Stimulated activated CD4-positive, alpha-beta T cell treated with anti-CD3 and anti-CD28 coated beads, Interleukin-2, amount 100 ng/mL, for 4 hours (primary cell): ENCODE results near the gene EGFLAM.

Experiments
- DNase-seq: peaks from one replicate; pipeline ENCODE4 v3.0.0-alpha.2; 2020; ENCODE audit warnings: low read depth

Gene EGFLAM

GRCh38 chr5:38471709-38472108 is 213.3 kb downstream of the EGFLAM start:
- DNase-seq: no peak

GRCh38 chr5:38472541-38472940 is 214.2 kb downstream of the EGFLAM start:
- no peak for DNase-seq

DNA sequence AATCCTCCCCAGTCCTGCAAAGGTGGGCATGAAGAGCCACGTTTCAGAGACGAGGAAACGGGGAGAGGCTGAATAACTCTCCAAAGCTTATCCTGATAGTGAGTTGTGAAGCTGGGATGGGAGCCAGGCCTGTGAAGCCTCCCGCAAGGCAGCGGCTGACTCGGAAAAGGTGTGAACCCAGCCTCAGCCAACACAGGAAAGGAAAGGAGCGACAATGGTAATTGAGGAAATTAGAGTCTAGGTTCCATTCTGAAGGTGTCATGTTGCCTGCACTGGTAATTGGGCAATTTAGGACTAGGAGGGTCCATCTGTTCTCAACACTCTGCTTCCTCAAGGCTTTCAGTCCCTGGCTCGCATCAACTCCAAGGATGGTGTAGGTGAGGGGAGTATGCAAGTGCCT is 214.6 kb downstream of the EGFLAM start:
- no peak for DNase-seq

DNA sequence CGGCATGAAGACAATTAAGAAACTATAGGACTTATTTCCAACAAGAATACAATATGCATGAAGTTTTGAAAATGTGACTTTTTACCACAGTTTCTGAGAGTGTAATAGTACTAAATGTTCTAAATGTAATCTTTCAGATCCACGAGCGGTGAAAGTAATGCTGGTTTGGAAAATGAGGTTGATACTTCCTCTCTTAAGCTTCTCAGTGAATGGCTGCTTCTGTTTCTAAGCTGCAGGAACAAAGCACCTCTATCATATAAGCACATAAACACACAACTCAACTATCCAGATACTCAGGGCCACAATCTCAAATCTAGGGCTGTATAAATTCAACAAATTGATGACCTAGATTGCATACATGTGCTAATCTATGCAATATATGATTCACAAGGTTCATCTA is 219.8 kb downstream of the EGFLAM start:
- DNase-seq: no peak

- DNase-seq: no peak
Observed at GRCh38 chr5:38478878-38479277, 220.5 kb downstream of the EGFLAM start.

DNA sequence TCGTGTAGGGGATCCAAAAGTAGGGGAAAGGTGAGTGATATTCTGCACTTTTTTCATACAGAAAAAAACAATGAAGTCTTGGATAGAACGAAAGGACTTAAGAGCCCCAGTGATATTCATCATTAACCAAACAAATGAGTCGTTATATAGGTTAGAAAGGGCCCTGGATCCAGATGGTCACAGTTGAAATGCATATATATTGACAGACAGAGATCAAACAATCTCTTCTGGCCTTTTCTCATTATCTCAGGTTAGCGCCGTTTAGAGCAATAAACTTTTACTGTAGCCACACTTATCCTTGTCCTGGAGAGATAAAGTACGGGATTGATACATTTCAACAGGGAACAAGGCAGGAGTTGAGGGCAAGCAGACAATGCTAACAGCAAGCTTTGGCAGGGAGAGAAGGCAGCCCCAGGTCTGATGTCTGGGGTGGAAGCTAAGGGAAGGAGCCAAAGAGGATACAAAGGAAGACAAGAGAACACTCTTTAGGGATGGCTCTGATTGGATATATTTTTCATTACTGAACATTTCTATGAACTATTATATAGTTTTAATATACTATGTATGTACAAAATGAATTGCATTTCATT is 221.1 kb downstream of the EGFLAM start:
- DNase-seq: no peak

- no peak for DNase-seq
Observed at GRCh38 chr5:38483805-38484398, 225.5 kb downstream of the EGFLAM start.

DNA sequence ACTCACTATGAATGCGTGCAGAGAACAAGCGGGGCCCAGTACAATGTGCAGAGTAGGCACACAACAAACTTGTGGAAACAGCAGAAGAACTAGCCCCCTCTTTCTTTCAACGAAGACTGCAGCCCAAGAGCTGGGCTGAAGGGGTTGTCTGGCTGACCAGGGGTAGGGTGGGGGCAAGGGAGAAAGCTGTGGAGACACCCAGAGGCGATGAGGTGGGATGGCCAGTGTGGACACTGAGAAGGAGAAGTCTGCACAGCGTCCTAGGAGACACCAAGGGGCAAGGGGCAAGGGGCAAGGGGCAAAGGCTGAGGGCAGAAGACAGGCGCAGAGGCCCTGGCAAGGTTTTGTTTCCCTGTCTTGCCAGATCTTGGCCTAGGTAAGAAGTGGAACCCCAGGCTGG is 235.8 kb downstream of the EGFLAM start:
- DNase-seq: no peak

GRCh38 chr5:38494763-38495162 is 236.4 kb downstream of the EGFLAM start:
- DNase-seq: no peak

GRCh38 chr5:38497946-38498345 is 239.6 kb downstream of the EGFLAM start:
- no peak for DNase-seq

DNA sequence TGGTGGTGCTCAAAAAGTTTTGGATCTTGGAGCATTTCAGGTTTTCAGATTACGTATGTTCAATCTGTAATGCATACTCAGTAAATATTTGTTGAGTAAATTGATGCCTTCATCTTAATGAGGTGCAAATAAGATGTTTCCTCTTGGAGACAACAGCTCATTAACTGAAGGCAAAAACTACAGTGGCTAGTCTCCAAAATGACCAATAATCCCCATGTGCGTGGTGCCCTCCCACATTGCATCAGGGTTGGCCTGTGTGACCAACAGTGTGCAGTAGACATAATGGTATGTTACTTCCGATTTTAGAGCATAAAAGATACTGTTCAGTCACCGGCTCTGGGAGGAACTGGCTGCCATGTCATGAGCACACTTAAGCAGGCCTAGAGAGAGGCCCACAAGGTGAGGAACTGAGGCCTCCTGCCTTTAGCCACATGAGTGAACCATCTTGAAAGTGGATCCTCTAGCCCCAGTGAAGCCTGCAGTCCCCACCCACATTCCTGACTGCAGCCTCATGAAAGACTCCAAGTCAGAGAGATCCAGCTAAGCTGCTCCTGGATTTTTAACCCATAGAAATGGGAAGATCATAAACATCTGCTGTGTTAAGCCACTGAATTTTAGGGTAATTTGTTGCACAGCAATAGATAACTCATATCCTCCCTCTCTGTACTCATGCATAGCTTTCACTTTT is 242.4 kb downstream of the EGFLAM start:
- no peak for DNase-seq

DNA sequence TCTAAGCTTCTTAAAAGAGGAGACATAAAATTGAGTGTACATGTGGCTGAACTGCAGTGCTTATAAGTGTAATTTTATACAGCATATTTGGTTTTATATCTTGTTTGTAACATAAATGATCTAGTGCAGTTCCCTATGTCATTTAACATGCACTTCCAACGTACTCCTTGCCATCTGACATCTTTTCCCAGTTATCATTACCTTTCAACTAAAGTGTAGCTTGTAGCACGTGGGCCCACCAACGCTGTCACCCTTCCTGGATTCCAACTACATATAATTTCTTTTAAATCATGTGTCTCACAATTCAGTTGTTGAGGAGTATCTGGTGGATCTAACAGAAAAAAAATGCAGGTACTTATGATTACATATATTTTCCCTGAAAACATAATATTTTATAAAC is 247.9 kb downstream of the EGFLAM start:
- DNase-seq: no peak

- no peak for DNase-seq
Observed at GRCh38 chr5:38509185-38509584, 250.8 kb downstream of the EGFLAM start.
